A549 (cell line): Measurements from ENCODE around the gene MT1F. TPM values are rescaled to one million over a fixed set of nuclear protein-coding genes. Genes with fewer than 3 reads are reported as not detected.

ENCODE experiments used
- ATAC-seq, 2 experiments: fragments of 200-7000 bp in 1 of 2; fragments of >200 bp in 1 of 2; cut with Nextera tagmentation in 1 of 2; cut with Tn5 transposase in 1 of 2; 3 replicates each; pipeline versions ENCODE4 v1.8.0 to v1.9.1; 2018 to 2020; ENCODE audit warnings: mild to moderate bottlenecking in 1 of 2, moderate library complexity in 1 of 2
- CTCF ChIA-PET: fragments of 300-600 bp; sonication (Branson Sonifier 250); formaldehyde crosslinking; extraction: SDS; loops from one replicate; lab custom pipeline; 2021; ENCODE audit warnings: antibody characterized with exemption, inconsistent platforms; lab: Yijun Ruan, JAX
- POLR2A ChIA-PET: fragments of 350-600 bp; formaldehyde crosslinking; extraction: SDS; loops from one replicate; lab custom pipeline; 2021; ENCODE audit warnings: antibody characterized with exemption, inconsistent platforms; lab: Yijun Ruan, JAX
- DNase-seq, 2 experiments: peaks; one replicate each; pipeline versions ENCODE4 v3.0.0 to v3.0.0-alpha.2; 2011 to 2016; ENCODE audit warnings: low read depth in 1 of 2, low spot score in 1 of 2
- FAIRE-seq: peaks from 2 replicates; lab custom pipeline; 2011; peaks lifted over from hg19 to GRCh38; lab: Jason Lieb, UNC
- H3K27ac ChIP-seq, 2 experiments: fragments of >200 bp; sonication (Bioruptor Twin); formaldehyde crosslinking; 3 replicates each; pipeline ENCODE4 v1.5.1; 2016 to 2017
- H3K4me1 ChIP-seq: fragments of >200 bp; sonication (Bioruptor Twin); formaldehyde crosslinking; 3 replicates; pipeline ENCODE4 v1.6.1; 2016
- H3K4me2 ChIP-seq: fragments of >200 bp; sonication (Bioruptor Twin); formaldehyde crosslinking; 3 replicates; pipeline ENCODE4 v1.6.1; 2016
- H3K4me3 ChIP-seq: fragments of >200 bp; sonication (Bioruptor Twin); formaldehyde crosslinking; 3 replicates; pipeline ENCODE4 v1.5.1; 2016
- H3K9me3 ChIP-seq: fragments of >200 bp; sonication (Bioruptor Twin); formaldehyde crosslinking; 3 replicates; pipeline ENCODE4 v1.6.1; 2016
- BHLHE40 ChIP-seq: IDR thresholded peaks from 2 replicates; pipeline ENCODE4 v1.6.1; 2012; ENCODE audit warnings: low read depth, low read length, inconsistent platforms
- CBX2 ChIP-seq: fragments of 200-600 bp; sonication (generic); IDR thresholded peaks from 2 replicates; pipeline ENCODE4 v1.6.1; 2016; ENCODE audit warnings: low read depth, mild to moderate bottlenecking, borderline replicate concordance
- CBX8 ChIP-seq: fragments of 200-600 bp; sonication (generic); IDR thresholded peaks from 2 replicates; pipeline ENCODE4 v1.6.1; 2016
- CHD2 ChIP-seq: fragments of 150-350 bp; IDR thresholded peaks from 2 replicates; pipeline ENCODE4 v1.6.1; 2014; ENCODE audit warnings: low read length; ENCODE audit not compliant: partially characterized antibody
- EHF ChIP-seq: fragments of 250-450 bp; sonication (Bioruptor Pico); IDR thresholded peaks from 2 replicates; pipeline ENCODE4 v1.5.0; 2020; ENCODE audit warnings: mild to moderate bottlenecking
- EP300 ChIP-seq, 2 experiments: fragments of >200 bp; sonication (Bioruptor Twin); formaldehyde crosslinking; IDR thresholded peaks; 2 replicates in 1 of 2; 3 replicates in 1 of 2; pipeline ENCODE4 v1.6.1; 2016 to 2017
- FOSL2 ChIP-seq, 2 experiments: fragments of 450-650 bp in 1 of 2; fragments of >200 bp in 1 of 2; sonication (Bioruptor Twin) in 1 of 2; formaldehyde crosslinking; IDR thresholded peaks; 2 replicates each; pipeline versions ENCODE4 v1.5.0 to v1.6.1; 2016 to 2020; ENCODE audit warnings: mild to moderate bottlenecking in 1 of 2, moderate library complexity in 1 of 2
- HDAC2 ChIP-seq: fragments of 200-600 bp; sonication (generic); IDR thresholded peaks from 2 replicates; pipeline ENCODE4 v1.6.1; 2016
- HOXA7 ChIP-seq: fragments of 250-450 bp; sonication (Bioruptor Pico); IDR thresholded peaks from 2 replicates; pipeline ENCODE4 v1.5.0; 2020; ENCODE audit warnings: mild to moderate bottlenecking, moderate library complexity
- HOXB13 ChIP-seq: fragments of 250-450 bp; sonication (Bioruptor Pico); IDR thresholded peaks from 2 replicates; pipeline ENCODE4 v1.5.0; 2020; ENCODE audit warnings: low read depth, mild to moderate bottlenecking, moderate library complexity
- HOXB5 ChIP-seq: fragments of 250-450 bp; sonication (Bioruptor Pico); IDR thresholded peaks from 2 replicates; pipeline ENCODE4 v1.5.0; 2020; ENCODE audit warnings: mild to moderate bottlenecking, moderate library complexity
- JUNB ChIP-seq: fragments of >200 bp; sonication (Bioruptor Twin); formaldehyde crosslinking; IDR thresholded peaks from 2 replicates; pipeline ENCODE4 v1.6.1; 2016
- MYC ChIP-seq: IDR thresholded peaks from 2 replicates; pipeline ENCODE4 v1.6.1; 2012; ENCODE audit warnings: mild to moderate bottlenecking, inconsistent platforms, low read length, improper control_type of control experiment, borderline replicate concordance
- NFE2L2 ChIP-seq: fragments of 150-350 bp; conservative IDR thresholded peaks from 2 replicates; pipeline ENCODE4 v1.6.1; 2014; ENCODE audit warnings: low read length
- PHF8 ChIP-seq: fragments of 200-600 bp; sonication (generic); IDR thresholded peaks from 2 replicates; pipeline ENCODE4 v1.6.1; 2016; ENCODE audit warnings: low read depth, mild to moderate bottlenecking, antibody characterized with exemption, moderate library complexity, borderline replicate concordance
- RARB ChIP-seq: fragments of 250-450 bp; sonication (Bioruptor Pico); IDR thresholded peaks from 2 replicates; pipeline ENCODE4 v1.8.0; 2021; ENCODE audit warnings: mild to moderate bottlenecking, moderate library complexity
- RCOR1 ChIP-seq: fragments of 150-350 bp; IDR thresholded peaks from 2 replicates; pipeline ENCODE4 v1.6.1; 2014; ENCODE audit warnings: antibody characterized with exemption, low read length, low read depth
- SMC3 ChIP-seq: fragments of >200 bp; sonication (Bioruptor Twin); formaldehyde crosslinking; IDR thresholded peaks from 3 replicates; pipeline ENCODE4 v1.6.1; 2018; ENCODE audit warnings: inconsistent platforms
- SREBF2 ChIP-seq: fragments of 450-650 bp; IDR thresholded peaks from 2 replicates; pipeline ENCODE4 v1.6.1; 2014; ENCODE audit warnings: mild to moderate bottlenecking, moderate library complexity
- TP53 ChIP-seq: fragments of 250-450 bp; sonication (Bioruptor Pico); IDR thresholded peaks from 2 replicates; pipeline ENCODE4 v1.5.0; 2021; ENCODE audit warnings: mild to moderate bottlenecking, moderate library complexity
- ZNF302 ChIP-seq: fragments of 250-450 bp; sonication (Bioruptor Pico); IDR thresholded peaks from 2 replicates; pipeline ENCODE4 v1.9.0; 2021; ENCODE audit warnings: inconsistent platforms, mild to moderate bottlenecking, moderate library complexity
- ZSCAN20 ChIP-seq: fragments of 250-450 bp; sonication (Bioruptor Pico); IDR thresholded peaks from 2 replicates; pipeline ENCODE4 v1.8.0; 2022; ENCODE audit warnings: mild to moderate bottlenecking, moderate library complexity
- WGBS: methylation state at CpG from one replicate; pipeline ENCODE4 v1.1.6; 2017; ENCODE audit errors: missing lambda C conversion rate; 5-methylcytosine and 5-hydroxymethylcytosine counted together
- polyA plus RNA-seq, 4 experiments: library from polyadenylated mRNA; depleted of rRNA in 3 of 4; stranded (reverse); fragments of >200 nt; fragmentation: RNase III in 1 of 4; extraction: RNeasy Plus Mini Kit Qiagen cat#74134 plus additional on column Dnase treatment in 1 of 4; gene quantifications; 2 replicates in 3 of 4; 3 replicates in 1 of 4; pipeline ENCODE4 v1.2.3, GENCODE V29; 2011 to 2017
- TF ChIP-seq, protein P1 (sequence below): fragments of 250-450 bp; sonication (Bioruptor Pico); IDR thresholded peaks from 2 replicates; pipeline ENCODE4 v1.5.0; 2020; ENCODE audit warnings: low read depth, mild to moderate bottlenecking, moderate library complexity
- TF ChIP-seq, protein P2 (sequence below): fragments of 450-650 bp; IDR thresholded peaks from 2 replicates; pipeline ENCODE4 v1.6.1; 2014; ENCODE audit warnings: antibody characterized with exemption
- TF ChIP-seq, protein P3 (sequence below): fragments of >200 bp; sonication (Bioruptor Twin); formaldehyde crosslinking; IDR thresholded peaks from 3 replicates; pipeline ENCODE4 v1.6.1; 2016

The MT1F gene
- polyA plus RNA-seq, 2 of the 4 experiments (the other 2 are of a cell fraction) = 4.1 to 11.3 TPM

DNA sequence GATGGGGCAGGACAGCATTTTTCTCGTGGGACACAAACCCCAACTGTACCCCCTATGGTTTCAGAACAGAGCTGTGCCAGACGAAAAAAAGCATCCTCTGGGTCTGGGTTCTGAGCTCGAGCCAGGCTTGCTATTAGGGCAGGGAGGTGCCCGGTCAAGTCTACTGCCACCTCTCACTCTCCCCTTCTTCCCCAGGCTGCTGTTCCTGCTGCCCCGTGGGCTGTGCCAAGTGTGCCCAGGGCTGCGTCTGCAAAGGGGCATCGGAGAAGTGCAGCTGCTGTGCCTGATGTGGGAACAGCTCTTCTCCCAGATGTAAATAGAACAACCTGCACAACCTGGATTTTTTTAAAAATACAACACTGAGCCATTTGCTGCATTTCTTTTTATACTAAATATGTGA lies 31.1 kb upstream of the MT1F start:
- FAIRE-seq (no peak), DNase-seq (no peak), ATAC-seq (peak in 1 of 2 experiments; percentile 41; a peak in 3 of 6 replicates)
- ChIA-PET POLR2A (interaction anchor here (0.9 to 1.7 kb wide), 2 partner anchors 15 to 18 kb away, joined by 3 to 19 read pairs; partner anchors contain the start of gene MT2A), CTCF (interaction anchor here (0.8 to 5.3 kb wide), 4 partner anchors 16 to 23 kb away, joined by 3 to 18 read pairs (median 4); partner anchors contain the start of gene MT2A)
- Histone ChIP-seq H3K4me1 (peaks cover 14% of the 10 kb centered on the region), H3K27ac (peak overlapping the region; percentile 72 to 86), H3K4me3 (no peak overlapping the region), H3K9me3 (no peaks in the 10 kb centered on the region), H3K4me2 (peak overlapping the region; percentile 65)
- TF ChIP-seq EP300 (IDR thresholded peaks at IDR 0.05) (no peak), SMC3 (no peak), JUNB (no peak), NFE2L2 (no peak), SREBF2 (no peak), PHF8 (no peak), CBX8 (no peak), RARB (CRISPR knock-in tag) (no peak)
- TF ChIP-seq, protein P1, sequence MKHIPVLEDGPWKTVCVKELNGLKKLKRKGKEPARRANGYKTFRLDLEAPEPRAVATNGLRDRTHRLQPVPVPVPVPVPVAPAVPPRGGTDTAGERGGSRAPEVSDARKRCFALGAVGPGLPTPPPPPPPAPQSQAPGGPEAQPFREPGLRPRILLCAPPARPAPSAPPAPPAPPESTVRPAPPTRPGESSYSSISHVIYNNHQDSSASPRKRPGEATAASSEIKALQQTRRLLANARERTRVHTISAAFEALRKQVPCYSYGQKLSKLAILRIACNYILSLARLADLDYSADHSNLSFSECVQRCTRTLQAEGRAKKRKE (CRISPR knock-in tag) = no peak
- TF ChIP-seq, protein P2, sequence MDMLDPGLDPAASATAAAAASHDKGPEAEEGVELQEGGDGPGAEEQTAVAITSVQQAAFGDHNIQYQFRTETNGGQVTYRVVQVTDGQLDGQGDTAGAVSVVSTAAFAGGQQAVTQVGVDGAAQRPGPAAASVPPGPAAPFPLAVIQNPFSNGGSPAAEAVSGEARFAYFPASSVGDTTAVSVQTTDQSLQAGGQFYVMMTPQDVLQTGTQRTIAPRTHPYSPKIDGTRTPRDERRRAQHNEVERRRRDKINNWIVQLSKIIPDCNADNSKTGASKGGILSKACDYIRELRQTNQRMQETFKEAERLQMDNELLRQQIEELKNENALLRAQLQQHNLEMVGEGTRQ = no peak
- WGBS = 80% methylated on average over 7 of the region's 7 CpGs

DNA sequence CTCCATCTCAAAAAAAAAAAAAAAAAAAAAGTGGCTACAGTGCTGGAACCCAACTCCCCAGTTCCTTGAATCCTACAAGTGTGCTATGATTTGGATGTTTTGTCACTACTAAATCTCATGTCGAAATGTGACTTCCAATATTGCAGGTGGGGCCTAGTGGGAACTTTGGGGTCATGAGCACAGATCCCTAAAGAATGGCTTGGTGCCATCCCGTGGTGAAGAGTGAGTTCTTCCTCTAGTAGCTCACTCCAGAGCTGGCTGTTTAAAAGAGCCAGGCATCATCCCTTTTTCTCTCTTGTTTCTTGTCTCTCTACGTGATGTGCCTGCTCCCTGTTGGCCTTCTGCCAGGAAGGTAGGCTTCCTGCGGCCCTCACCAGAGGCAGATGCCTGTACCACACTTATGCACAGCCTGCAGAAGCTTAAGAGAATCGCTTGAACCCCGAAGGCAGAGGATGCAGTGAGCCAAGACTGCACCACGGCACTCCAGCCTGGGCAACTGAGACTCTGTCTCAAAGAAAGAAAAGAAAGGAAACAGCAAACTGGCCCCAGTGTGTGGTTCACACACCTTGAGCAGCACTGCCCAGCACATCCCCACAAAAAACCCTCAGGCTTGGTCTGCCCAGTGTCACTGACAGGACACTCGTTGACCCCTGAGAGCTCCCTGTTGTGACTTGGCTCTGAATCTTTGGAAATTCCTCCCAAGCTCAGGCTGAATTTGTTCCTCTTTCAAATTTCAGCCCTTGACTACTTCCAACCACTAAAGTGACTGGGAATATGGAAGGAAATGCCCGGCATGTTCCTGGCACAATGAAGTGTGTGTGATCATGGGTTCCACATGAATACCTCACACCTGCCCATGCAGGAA lies 29.0 kb upstream of the MT1F start:
- ATAC-seq (no peak), DNase-seq (no peak), FAIRE-seq (no peak)
- ChIA-PET CTCF (interaction anchor here (1.1 to 1.7 kb wide), 3 partner anchors 11 to 115 kb away, joined by 3 to 5 read pairs (median 5); no protein-coding TSS in a partner anchor), POLR2A (interaction anchor here (0.7 kb wide), 1 partner anchor 20 kb away, joined by 3 read pairs; the partner anchor contains the start of gene MT2A)
- TF ChIP-seq BHLHE40 = no peak
- TF ChIP-seq RARB (CRISPR knock-in tag) = no peak
- TF ChIP-seq, protein P3, sequence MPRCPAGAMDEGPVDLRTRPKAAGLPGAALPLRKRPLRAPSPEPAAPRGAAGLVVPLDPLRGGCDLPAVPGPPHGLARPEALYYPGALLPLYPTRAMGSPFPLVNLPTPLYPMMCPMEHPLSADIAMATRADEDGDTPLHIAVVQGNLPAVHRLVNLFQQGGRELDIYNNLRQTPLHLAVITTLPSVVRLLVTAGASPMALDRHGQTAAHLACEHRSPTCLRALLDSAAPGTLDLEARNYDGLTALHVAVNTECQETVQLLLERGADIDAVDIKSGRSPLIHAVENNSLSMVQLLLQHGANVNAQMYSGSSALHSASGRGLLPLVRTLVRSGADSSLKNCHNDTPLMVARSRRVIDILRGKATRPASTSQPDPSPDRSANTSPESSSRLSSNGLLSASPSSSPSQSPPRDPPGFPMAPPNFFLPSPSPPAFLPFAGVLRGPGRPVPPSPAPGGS = no peak
- no peak for TF ChIP-seq TP53 (CRISPR knock-in tag)
- TF ChIP-seq ZNF302 (CRISPR knock-in tag) = no peak
- TF ChIP-seq CBX2 = no peak
- TF ChIP-seq ZSCAN20 (CRISPR knock-in tag) = no peak
- TF ChIP-seq SMC3 = no peak
- no peak for TF ChIP-seq HOXA7
- no peak overlapping the region for H3K4me3 ChIP-seq
- WGBS = 75% methylated on average over 9 of the region's 9 CpGs
- H3K9me3 ChIP-seq = no peaks in the 10 kb centered on the region
- H3K4me2 ChIP-seq = no peak overlapping the region
- peak overlapping the region in 1 of 2 experiments; percentile 86; a peak in 3 of 6 replicates for H3K27ac ChIP-seq
- peaks cover 14% of the 10 kb centered on the region for H3K4me1 ChIP-seq

DNA sequence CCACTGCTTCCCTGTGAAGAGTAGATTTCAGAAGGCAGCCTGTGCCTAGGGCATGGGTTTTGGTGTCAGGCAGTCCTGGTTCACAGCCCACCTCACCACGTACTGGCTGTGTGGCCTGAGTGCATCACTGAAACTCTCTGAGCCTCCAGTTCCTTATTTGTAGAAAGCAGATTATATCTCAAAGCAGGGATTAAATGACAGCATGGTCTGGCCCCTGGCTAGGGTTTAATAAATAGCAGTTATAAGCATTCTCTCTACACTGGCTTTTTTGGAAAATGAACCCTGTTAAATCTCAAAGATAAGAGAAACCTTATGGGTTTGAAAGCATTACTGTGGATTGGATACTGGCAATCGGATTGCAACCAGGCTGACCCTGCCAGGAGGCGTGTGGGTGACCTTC lies 28.2 kb upstream of the MT1F start:
- 67% methylated on average over 3 of the region's 3 CpGs for WGBS
- FAIRE-seq (no peak), DNase-seq (no peak), ATAC-seq (no peak)
- Histone ChIP-seq H3K4me3 (no peak overlapping the region), H3K4me1 (peaks cover 14% of the 10 kb centered on the region), H3K27ac (no peak overlapping the region), H3K4me2 (no peak overlapping the region), H3K9me3 (no peaks in the 10 kb centered on the region)
- POLR2A ChIA-PET = no interaction called here
- CTCF ChIA-PET = interaction anchor here (1.4 to 2.6 kb wide), 4 partner anchors 13 to 116 kb away, joined by 4 to 16 read pairs (median 5); no protein-coding TSS in a partner anchor
- TF ChIP-seq ZSCAN20 (CRISPR knock-in tag) (no peak), RARB (CRISPR knock-in tag) (no peak), MYC (no peak), ZNF302 (CRISPR knock-in tag) (no peak), CHD2 (no peak), EHF (no peak), JUNB (no peak), HOXB5 (CRISPR knock-in tag) (no peak), RCOR1 (no peak), HDAC2 (no peak), HOXB13 (CRISPR knock-in tag) (no peak), FOSL2 (IDR thresholded peaks at IDR 0.05) (no peak), FOSL2 (CRISPR knock-in tag; IDR thresholded peaks at IDR 0.05) (no peak), PHF8 (no peak)
